ENCODE measurements around the gene TRAPPC12. TPM values are rescaled to one million over a fixed set of nuclear protein-coding genes. Genes with fewer than 3 reads are reported as not detected.

Gene TRAPPC12
- total RNA-seq, 4 donors from 2014 or later = 78.2 to 341 (median 183) TPM

DNA sequence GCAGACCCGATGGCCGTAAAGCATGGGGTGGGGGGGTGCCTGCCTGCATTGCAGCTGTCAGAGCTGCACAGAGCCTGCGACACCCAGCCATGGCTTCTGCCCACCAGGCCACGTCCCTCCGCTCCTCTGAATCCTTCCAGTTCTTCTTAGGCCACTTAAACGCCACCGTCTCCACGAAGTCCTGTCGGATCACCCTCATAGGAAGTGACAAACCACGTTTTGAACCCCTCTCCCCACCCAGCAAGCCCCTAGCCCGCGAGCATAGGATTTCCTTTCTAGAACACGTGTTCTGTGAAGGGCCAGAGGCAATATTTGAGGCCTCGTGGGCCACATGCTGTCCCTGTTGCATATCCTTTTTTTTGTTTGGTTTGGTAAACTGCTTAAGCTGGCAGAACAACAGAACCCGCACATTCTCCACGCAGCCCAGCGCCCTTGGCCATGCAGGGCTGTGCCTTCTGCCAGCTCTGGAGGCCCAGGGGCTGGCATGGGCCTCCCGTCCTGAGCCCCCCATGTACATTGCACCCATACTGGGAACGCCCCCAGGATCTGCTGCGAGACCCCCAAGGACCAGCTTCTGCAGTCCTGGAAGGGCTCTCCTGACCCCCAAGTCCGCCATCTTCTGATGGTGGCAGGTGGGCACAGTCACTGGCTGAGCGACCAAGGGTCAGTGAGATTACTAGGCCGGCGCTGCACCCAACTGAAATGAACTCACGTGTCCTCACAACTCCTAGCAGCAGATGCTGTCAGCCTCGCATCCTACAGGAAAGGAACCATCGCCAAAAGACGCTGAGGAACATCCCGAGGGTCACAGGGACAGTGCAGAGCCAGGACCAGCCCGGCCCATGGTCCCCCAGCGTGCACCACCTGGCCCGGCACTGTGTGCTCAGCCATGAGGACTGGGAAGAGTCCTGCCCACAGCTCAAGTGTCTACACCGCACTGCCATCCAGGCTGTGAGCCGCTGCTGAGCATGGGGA is 104.8 kb downstream of the TRAPPC12 start:
- in situ Hi-C loops (cut with MboI; ENCODE audit: low pct_ligation_motif_present in 1 of 4, low pct_unique_long_range_greater_than_20kb in 1 of 4, low sequenced_read_pairs in 3 of 4) = no loop called here
- H3K27ac ChIP-seq = no peak overlapping the region
- no peak for DNase-seq

DNA sequence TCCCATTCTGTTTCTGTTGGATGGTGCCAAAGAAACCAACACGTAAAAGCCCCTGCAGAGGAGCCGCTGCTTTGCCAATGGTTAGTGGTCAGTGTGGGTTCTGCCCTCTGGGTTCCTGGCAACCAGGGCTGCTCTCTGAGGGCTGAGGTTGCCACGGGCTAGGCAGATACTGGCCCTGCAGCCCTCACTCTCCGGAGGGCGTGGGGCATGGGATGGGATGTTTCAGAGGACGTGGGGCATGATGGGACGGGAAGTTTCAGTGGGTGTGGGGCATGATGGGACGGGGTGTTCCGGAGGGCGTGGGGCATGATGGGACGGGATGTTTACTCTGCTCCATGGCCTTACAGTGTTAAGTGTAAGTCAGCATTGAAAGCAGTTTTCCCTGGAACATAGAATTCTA is 105.7 kb downstream of the TRAPPC12 start:
- no peak for DNase-seq
- no peak overlapping the region for H3K27ac ChIP-seq
- H3K4me3 ChIP-seq = no peak overlapping the region
- TF ChIP-seq POLR2AphosphoS5 (IDR thresholded peaks at IDR 0.05) (no peak), EP300 (IDR thresholded peaks at IDR 0.05; ENCODE audit: low read depth) (no peak), POLR2A (IDR thresholded peaks at IDR 0.05) (no peak)
- TF ChIP-seq, protein P1, sequence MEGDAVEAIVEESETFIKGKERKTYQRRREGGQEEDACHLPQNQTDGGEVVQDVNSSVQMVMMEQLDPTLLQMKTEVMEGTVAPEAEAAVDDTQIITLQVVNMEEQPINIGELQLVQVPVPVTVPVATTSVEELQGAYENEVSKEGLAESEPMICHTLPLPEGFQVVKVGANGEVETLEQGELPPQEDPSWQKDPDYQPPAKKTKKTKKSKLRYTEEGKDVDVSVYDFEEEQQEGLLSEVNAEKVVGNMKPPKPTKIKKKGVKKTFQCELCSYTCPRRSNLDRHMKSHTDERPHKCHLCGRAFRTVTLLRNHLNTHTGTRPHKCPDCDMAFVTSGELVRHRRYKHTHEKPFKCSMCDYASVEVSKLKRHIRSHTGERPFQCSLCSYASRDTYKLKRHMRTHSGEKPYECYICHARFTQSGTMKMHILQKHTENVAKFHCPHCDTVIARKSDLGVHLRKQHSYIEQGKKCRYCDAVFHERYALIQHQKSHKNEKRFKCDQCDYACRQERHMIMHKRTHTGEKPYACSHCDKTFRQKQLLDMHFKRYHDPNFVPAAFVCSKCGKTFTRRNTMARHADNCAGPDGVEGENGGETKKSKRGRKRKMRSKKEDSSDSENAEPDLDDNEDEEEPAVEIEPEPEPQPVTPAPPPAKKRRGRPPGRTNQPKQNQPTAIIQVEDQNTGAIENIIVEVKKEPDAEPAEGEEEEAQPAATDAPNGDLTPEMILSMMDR (IDR thresholded peaks at IDR 0.05) = no peak
- H3K9me3 ChIP-seq = no peaks in the 10 kb centered on the region
- H3K36me3 ChIP-seq = no peaks in the 10 kb centered on the region
- in situ Hi-C loops (cut with MboI; ENCODE audit: low pct_ligation_motif_present in 1 of 4, low pct_unique_long_range_greater_than_20kb in 1 of 4, low sequenced_read_pairs in 3 of 4) (no loop called here), intact Hi-C loops (cut with DNase I; ENCODE audit: low total_unique reads) (no loop called here)
- peaks cover 0 to 6% (median 4%) of the 10 kb centered on the region in 4 donors for H3K4me1 ChIP-seq
- H3K27me3 ChIP-seq = no peaks in the 10 kb centered on the region
- WGBS, 2 donors (ENCODE audit: low coverage in 1 of 2) = 93% methylated on average over 11 of the region's 11 CpGs; no CpG with 5 or more reads in 1 of the 2 donors

More for the DNA sequence above, 104.8 kb downstream of the TRAPPC12 start:
- Histone ChIP-seq H3K36me3 (peaks cover 0 to 4% (median 0%) of the 10 kb centered on the region in 4 donors), H3K9me3 (no peaks in the 10 kb centered on the region), H3K4me3 (no peak overlapping the region), H3K4me1 (peaks cover 0 to 8% (median 4%) of the 10 kb centered on the region in 4 donors), H3K27me3 (no peaks in the 10 kb centered on the region)
- no peak for TF ChIP-seq POLR2A (IDR thresholded peaks at IDR 0.05)
- no peak for TF ChIP-seq EP300 (IDR thresholded peaks at IDR 0.05; ENCODE audit: low read depth)
- TF ChIP-seq, protein P1 (IDR thresholded peaks at IDR 0.05) = no peak
- no peak for TF ChIP-seq POLR2AphosphoS5 (IDR thresholded peaks at IDR 0.05)
- intact Hi-C loops (cut with DNase I; ENCODE audit: low total_unique reads) = no loop called here
- WGBS, 2 donors (ENCODE audit: low coverage in 1 of 2) = 88 to 100% methylated on average over 1 to 34 of the region's 34 CpGs

DNA sequence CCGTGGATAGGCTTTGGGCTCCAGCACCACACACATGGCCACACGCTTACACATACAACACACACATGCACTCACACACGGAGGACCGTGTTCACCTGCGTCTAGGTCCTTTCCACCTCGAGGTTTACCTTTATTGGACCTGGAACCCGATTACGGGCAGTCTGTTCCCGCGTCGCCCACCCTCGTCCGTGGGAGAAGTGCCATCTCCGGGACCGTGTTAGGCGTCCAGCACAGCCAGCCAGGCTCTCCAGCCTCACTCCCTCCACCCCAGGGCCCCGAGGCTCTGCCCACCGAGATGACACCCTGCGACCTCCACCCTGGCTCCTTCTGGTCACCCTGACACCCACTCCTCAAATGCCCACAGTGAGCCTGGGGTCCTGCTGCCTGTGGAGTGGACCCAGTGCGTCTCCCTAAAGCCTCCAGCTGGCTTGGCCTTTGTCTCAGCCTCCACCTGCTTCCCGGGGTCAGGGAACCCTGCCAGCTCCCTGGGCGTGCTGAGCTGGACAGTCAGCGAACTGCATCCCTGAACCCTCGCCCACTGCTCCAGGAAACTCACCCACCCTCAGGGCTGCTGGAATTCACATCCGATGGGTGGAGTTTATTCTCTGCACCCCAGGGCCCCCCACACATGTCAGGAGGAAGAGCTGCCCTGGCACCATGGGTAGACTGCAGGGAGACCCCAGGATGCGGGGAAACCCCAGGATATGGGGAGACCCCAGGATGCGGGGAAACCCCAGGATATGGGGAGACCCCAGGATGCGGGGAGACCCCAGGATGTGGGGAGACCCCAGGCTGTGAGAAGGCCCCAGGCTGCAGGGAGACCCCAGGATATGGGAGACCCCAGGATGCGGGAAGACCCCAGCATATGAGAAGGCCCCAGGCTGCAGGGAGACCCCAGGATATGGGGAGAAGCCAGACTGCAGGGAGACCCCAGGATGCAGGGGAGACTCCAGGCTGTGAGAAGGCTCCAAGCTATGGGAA is 106.8 kb downstream of the TRAPPC12 start:
- intact Hi-C loops (cut with DNase I; ENCODE audit: low total_unique reads) = no loop called here
- no peaks in the 10 kb centered on the region for H3K36me3 ChIP-seq

More for the DNA sequence above, 106.8 kb downstream of the TRAPPC12 start:
- in situ Hi-C loops (cut with MboI; ENCODE audit: low pct_ligation_motif_present in 1 of 4, low pct_unique_long_range_greater_than_20kb in 1 of 4, low sequenced_read_pairs in 3 of 4) = no loop called here
- Histone ChIP-seq H3K27me3 (no peaks in the 10 kb centered on the region), H3K4me1 (no peaks in the 10 kb centered on the region), H3K27ac (no peak overlapping the region), H3K4me3 (no peak overlapping the region), H3K9me3 (no peaks in the 10 kb centered on the region)
- TF ChIP-seq POLR2A (IDR thresholded peaks at IDR 0.05) (no peak), EP300 (IDR thresholded peaks at IDR 0.05; ENCODE audit: low read depth) (no peak), POLR2AphosphoS5 (IDR thresholded peaks at IDR 0.05) (no peak)
- TF ChIP-seq, protein P1 (IDR thresholded peaks at IDR 0.05) = no peak
- 67 to 91% methylated on average over 1 to 29 of the region's 29 CpGs for WGBS, 2 donors (ENCODE audit: low coverage in 1 of 2)
- DNase-seq = no peak

Data from transverse colon (tissue), 4 donors.